ENCODE data around the gene SRMS. TPM values are rescaled to one million over a fixed set of nuclear protein-coding genes. Genes with fewer than 3 reads are reported as not detected.
A peak's percentile ranks its signal among the peaks of the same experiment; 100 is the strongest.

SRMS gene
- total and polyA plus RNA-seq, 2 donors (not counting 1 experiment from before 2014, with no cell fraction given): 0.17 to 0.54 TPM

DNA sequence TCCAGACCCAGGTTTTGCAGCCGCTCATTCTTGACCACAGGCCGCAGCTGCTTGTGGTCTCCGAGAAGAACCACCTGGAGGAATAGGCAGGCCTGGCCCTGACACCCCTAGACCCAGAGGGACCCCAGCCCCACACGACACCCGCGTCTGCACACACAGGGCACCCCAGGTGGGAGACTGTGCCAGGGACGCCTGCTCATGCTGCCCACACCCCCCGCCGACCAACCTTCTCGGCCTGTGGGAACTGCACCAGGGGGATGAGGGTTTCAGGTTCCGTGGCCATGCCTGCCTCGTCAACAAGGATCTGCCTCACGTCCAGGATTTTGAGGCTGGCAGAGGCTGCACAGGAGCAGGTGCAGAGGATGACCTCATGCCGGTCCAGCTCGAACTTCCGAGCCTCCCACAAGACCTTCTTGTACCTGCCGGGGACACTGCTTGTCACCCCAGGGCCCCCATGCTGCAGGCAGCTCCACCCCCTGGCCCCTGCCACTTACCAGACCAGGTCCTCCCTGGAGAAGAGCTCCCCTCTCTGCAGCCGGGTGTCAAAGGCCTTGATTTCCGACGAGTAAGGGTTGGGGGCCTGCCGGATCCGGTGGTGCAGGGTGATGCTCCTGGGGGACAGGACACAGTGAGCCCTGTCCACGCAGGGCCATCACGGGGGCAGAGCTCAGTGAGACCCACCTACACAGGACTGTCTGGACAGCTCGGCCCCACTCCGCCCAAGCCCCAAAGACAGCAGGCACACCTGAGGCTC, 13.5 kb upstream of the SRMS start:
- intact Hi-C loops (cut with micrococcal nuclease): no loop called here
- Histone ChIP-seq H3K36me3 (replicated peaks in 1 of 2; ENCODE audit: control extremely low read depth in 1 of 2, control insufficient read depth in 1 of 2, extremely low read depth in 1 of 2, insufficient read depth in 2 of 2, low read length in 1 of 2) (peaks cover 0 to 54% of the 10 kb centered on the region in 2 experiments), H3K9me3 (ENCODE audit: control extremely low read depth in 1 of 3, control insufficient read depth in 2 of 3, insufficient read depth in 1 of 3, low read length in 2 of 3) (peaks cover 0 to 6% (median 0%) of the 10 kb centered on the region in 3 donors), H3K27ac (ENCODE audit: low read length in 2 of 2) (no peak overlapping the region), H3K4me1 (ENCODE audit: control insufficient read depth in 2 of 2, insufficient read depth in 2 of 2, low read length in 2 of 2) (peaks cover 0 to 6% of the 10 kb centered on the region in 2 donors), H3K4me2 (replicated peaks; ENCODE audit: low read depth, low read length, poor library complexity, severe bottlenecking) (no peak overlapping the region), H3K4me3 (ENCODE audit: control extremely low read depth in 1 of 5, extremely low read depth in 1 of 5, insufficient read depth in 1 of 5, low read depth in 2 of 5, low read length in 4 of 5) (no peak overlapping the region), H2AFZ (ENCODE audit: insufficient read depth, low read depth, low read length, poor library complexity, severe bottlenecking) (no peak overlapping the region), H4K20me1 (ENCODE audit: control insufficient read depth, insufficient read depth, low read length, poor library complexity, severe bottlenecking) (peaks cover 62% of the 10 kb centered on the region), H3K27me3 (replicated peaks in 1 of 4; ENCODE audit: control extremely low read depth in 1 of 4, control insufficient read depth in 3 of 4, insufficient read depth in 4 of 4, low read length in 3 of 4) (no peaks in the 10 kb centered on the region), H3K9ac (ENCODE audit: low read length) (no peak overlapping the region), H3K79me2 (ENCODE audit: control insufficient read depth, insufficient read depth, low read length) (no peaks in the 10 kb centered on the region)
- ChIA-PET CTCF (no interaction called here), POLR2A (no interaction called here)
- Mint-ChIP-seq H3K27me3 (no peaks in the 10 kb centered on the region), H3K4me3 (no peak overlapping the region), H3K27ac (no peak overlapping the region), H3K4me1 (peaks cover 5% of the 10 kb centered on the region), H3K9me3 (ENCODE audit: insufficient read depth) (no peaks in the 10 kb centered on the region)
- TF ChIP-seq EZH2 (IDR thresholded peaks at IDR 0.05; ENCODE audit: borderline replicate concordance, insufficient read depth, low read depth, low read length, poor library complexity, severe bottlenecking): no peak
- no peak for TF ChIP-seq CTCF (IDR thresholded peaks at IDR 0.05)
- DNase-seq (no peak), ATAC-seq (ENCODE audit: low read depth) (no peak)
- WGBS (ENCODE audit: insufficient coverage): 97% methylated on average over 24 of the region's 26 CpGs

DNA sequence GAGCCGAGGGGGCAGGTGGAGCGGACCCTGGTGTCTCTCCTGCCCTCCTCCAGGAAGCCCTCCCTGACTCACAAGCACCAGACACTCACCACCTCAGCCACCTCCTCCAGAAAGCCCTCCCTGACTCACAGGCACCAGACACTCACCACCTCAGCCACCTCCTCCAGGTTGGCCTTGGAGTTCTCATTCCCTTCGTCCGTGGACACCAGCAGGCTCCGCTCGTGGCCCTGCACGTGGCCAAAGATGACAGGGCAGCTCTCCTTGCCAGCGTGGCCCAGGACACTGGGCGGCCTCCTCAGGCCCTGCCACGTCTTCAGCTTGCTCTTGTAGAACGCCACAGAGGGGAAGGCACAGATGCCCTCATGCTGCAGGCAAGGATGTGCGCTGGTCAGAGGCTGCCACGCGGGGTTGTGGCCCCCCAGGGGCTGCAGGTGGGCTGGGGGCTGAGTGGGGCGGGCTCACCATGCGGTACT, 12.8 kb upstream of the SRMS start:
- H3K4me1 ChIP-seq (ENCODE audit: control insufficient read depth in 2 of 2, insufficient read depth in 2 of 2, low read length in 2 of 2): peaks cover 3 to 9% of the 10 kb centered on the region in 2 donors
- DNase-seq (no peak), ATAC-seq (ENCODE audit: low read depth) (no peak)
- peaks cover 0 to 10% (median 0%) of the 10 kb centered on the region in 3 donors for H3K9me3 ChIP-seq (ENCODE audit: control extremely low read depth in 1 of 3, control insufficient read depth in 2 of 3, insufficient read depth in 1 of 3, low read length in 2 of 3)
- H3K36me3 ChIP-seq (replicated peaks in 1 of 2; ENCODE audit: control extremely low read depth in 1 of 2, control insufficient read depth in 1 of 2, extremely low read depth in 1 of 2, insufficient read depth in 2 of 2, low read length in 1 of 2): peaks cover 0 to 50% of the 10 kb centered on the region in 2 experiments
- H3K27me3 ChIP-seq (replicated peaks in 1 of 4; ENCODE audit: control extremely low read depth in 1 of 4, control insufficient read depth in 3 of 4, insufficient read depth in 4 of 4, low read length in 3 of 4): no peaks in the 10 kb centered on the region
- no peak overlapping the region for H3K4me3 ChIP-seq (ENCODE audit: control extremely low read depth in 1 of 5, extremely low read depth in 1 of 5, insufficient read depth in 1 of 5, low read depth in 2 of 5, low read length in 4 of 5)
- TF ChIP-seq CTCF (IDR thresholded peaks at IDR 0.05): no peak
- TF ChIP-seq EZH2 (IDR thresholded peaks at IDR 0.05; ENCODE audit: borderline replicate concordance, insufficient read depth, low read depth, low read length, poor library complexity, severe bottlenecking): no peak
- no peaks in the 10 kb centered on the region for H3K79me2 ChIP-seq (ENCODE audit: control insufficient read depth, insufficient read depth, low read length)
- H3K4me2 ChIP-seq (replicated peaks; ENCODE audit: low read depth, low read length, poor library complexity, severe bottlenecking): no peak overlapping the region
- POLR2A ChIA-PET: no interaction called here
- H3K9ac ChIP-seq (ENCODE audit: low read length): no peak overlapping the region
- Mint-ChIP-seq H3K27ac (peak overlapping the region; percentile 61), H3K4me3 (no peak overlapping the region), H3K4me1 (peaks cover 7% of the 10 kb centered on the region), H3K27me3 (no peaks in the 10 kb centered on the region), H3K9me3 (ENCODE audit: insufficient read depth) (no peaks in the 10 kb centered on the region)
- intact Hi-C loops (cut with micrococcal nuclease): no loop called here
- H3K27ac ChIP-seq (ENCODE audit: low read length in 2 of 2): no peak overlapping the region
- CTCF ChIA-PET: no interaction called here
- no peak overlapping the region for H2AFZ ChIP-seq (ENCODE audit: insufficient read depth, low read depth, low read length, poor library complexity, severe bottlenecking)
- H4K20me1 ChIP-seq (ENCODE audit: control insufficient read depth, insufficient read depth, low read length, poor library complexity, severe bottlenecking): peaks cover 56% of the 10 kb centered on the region
- WGBS (ENCODE audit: insufficient coverage): 96% methylated on average over 16 of the region's 16 CpGs
